HuH-7.5 (cell line): ENCODE data around the gene HSPA6.
"Not testable (repeated sequence)": the region's sequence is repeated elsewhere in the genome, so short reads cannot be mapped to it uniquely, and the experiment has no call there.

Experiments used
- DNase-seq: peaks from one replicate; pipeline ENCODE4 v3.0.0; 2011; ENCODE audit warnings: low spot score

HSPA6 gene

GRCh38 chr1:161560960-161561715, 36.8 kb downstream of the HSPA6 start:
- DNase-seq = not testable (repeated sequence)

- DNase-seq = not testable (repeated sequence)
These were observed 38.1 kb downstream of the HSPA6 start for GRCh38 chr1:161562441-161562840.

GRCh38 chr1:161563522-161563921, 39.2 kb downstream of the HSPA6 start:
- not testable (repeated sequence) for DNase-seq

- DNase-seq = not testable (repeated sequence)
These were observed 42.2 kb downstream of the HSPA6 start for GRCh38 chr1:161566602-161566960.

GRCh38 chr1:161571703-161572102, 47.4 kb downstream of the HSPA6 start:
- not testable (repeated sequence) for DNase-seq
